NCI-H2081 treated with DMSO at 0.1 percent for 48 hours (cell line): ENCODE measurements around the gene WHRN.

Source experiments
- DNase-seq: peaks from one replicate; lab custom pipeline; 2025; lab: John Stamatoyannopoulos, UW

WHRN gene

GRCh38 chr9:114397219-114397847, 107.9 kb downstream of the WHRN start:
- no peak for DNase-seq

GRCh38 chr9:114396558-114397218, 108.6 kb downstream of the WHRN start:
- no peak for DNase-seq

GRCh38 chr9:114395768-114396167, 109.5 kb downstream of the WHRN start:
- no peak for DNase-seq

- DNase-seq: no peak
These were observed 110.0 kb downstream of the WHRN start for GRCh38 chr9:114395334-114395617.

GRCh38 chr9:114394523-114395333, 110.5 kb downstream of the WHRN start:
- DNase-seq: no peak

- no peak for DNase-seq
These were observed 112.5 kb downstream of the WHRN start for GRCh38 chr9:114392749-114393112.

- DNase-seq: no peak
These were observed 114.3 kb downstream of the WHRN start for GRCh38 chr9:114390952-114391351.

GRCh38 chr9:114389612-114390368, 115.5 kb downstream of the WHRN start:
- no peak for DNase-seq

- no peak for DNase-seq
These were observed 116.4 kb downstream of the WHRN start for GRCh38 chr9:114388764-114389375.

- no peak for DNase-seq
These were observed 117.0 kb downstream of the WHRN start for GRCh38 chr9:114388357-114388682.

GRCh38 chr9:114387680-114388356, 117.5 kb downstream of the WHRN start, which contains the start of gene AKNA:
TSS of gene AKNA (minus strand) at chr9:114387982. CDS start at chr9:114381333, 6,649 bp downstream.
- DNase-seq: no peak

- no peak for DNase-seq
These were observed 118.2 kb downstream of the WHRN start for GRCh38 chr9:114386886-114387679.

GRCh38 chr9:114386361-114386885, 118.8 kb downstream of the WHRN start:
- DNase-seq: no peak

GRCh38 chr9:114385397-114386181, 119.7 kb downstream of the WHRN start:
- DNase-seq: no peak

- DNase-seq: no peak
These were observed 120.4 kb downstream of the WHRN start for GRCh38 chr9:114384836-114385396.

- DNase-seq: no peak
These were observed 120.9 kb downstream of the WHRN start for GRCh38 chr9:114384341-114384740.

GRCh38 chr9:114383521-114384231, 121.6 kb downstream of the WHRN start:
- no peak for DNase-seq

GRCh38 chr9:114382699-114383520, 122.4 kb downstream of the WHRN start:
- no peak for DNase-seq
